Measurements from ENCODE around the gene EIF2A. TPM values are rescaled to one million over a fixed set of nuclear protein-coding genes. Genes with fewer than 3 reads are reported as not detected.

The EIF2A gene
- total and polyA plus RNA-seq, 2 of the 13 experiments (the other 11 are each of a cell fraction or from before 2014, with no cell fraction given) = 124 to 139 TPM

DNA sequence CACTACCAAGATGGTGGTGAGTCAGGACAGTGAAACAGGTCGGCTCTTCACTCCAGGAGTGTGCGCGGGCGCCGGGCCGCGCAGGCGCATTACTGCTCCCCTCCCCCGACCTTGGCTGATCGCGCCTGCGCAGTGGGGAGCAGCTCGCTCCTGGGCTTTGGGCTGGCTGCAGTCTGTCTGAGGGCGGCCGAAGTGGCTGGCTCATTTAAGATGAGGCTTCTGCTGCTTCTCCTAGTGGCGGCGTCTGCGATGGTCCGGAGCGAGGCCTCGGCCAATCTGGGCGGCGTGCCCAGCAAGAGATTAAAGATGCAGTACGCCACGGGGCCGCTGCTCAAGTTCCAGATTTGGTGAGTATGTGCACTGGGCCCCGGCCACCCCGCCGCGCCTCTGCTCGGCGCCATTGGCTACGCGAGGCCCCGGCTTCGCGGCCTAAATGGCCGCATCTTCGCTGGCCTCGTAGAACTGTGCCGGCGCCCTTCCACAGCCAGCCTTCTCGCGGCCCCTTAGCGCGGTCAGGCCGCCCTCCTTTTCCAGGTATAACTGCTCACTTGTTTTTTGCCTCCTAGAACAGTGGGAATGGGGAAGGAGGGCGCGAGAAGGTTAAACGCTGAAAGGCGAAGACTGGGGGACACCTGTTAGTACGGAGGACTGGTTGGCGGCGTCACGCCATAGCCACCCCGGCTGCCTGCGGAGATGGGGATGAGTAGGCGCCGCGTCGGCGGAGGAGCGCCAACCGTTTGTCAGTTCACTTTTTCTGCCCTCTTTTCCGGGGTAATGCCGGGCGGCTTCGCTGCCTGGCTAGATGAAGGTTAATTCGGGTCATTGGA is 56.8 kb downstream of the EIF2A start, which contains the start of gene SELENOT (continued):
- TF ChIP-seq YY1 (IDR thresholded peaks at IDR 0.05; ENCODE audit: insufficient read depth, insufficient replicate concordance, low read depth, low read length) = peak; percentile 85
- TF ChIP-seq ZNF703 (CRISPR knock-in tag; IDR thresholded peaks at IDR 0.05; ENCODE audit: borderline replicate concordance) = 0 out of 2 replicates have a peak, but pooled peaks have one; percentile 11
- TF ChIP-seq ZNF841 (CRISPR knock-in tag; IDR thresholded peaks at IDR 0.05; ENCODE audit: borderline replicate concordance) = no peak
- TF ChIP-seq SP1 (IDR thresholded peaks at IDR 0.05) = no peak
- no peak; the same call in none of the 2 replicates for TF ChIP-seq SP1 (CRISPR knock-in tag; IDR thresholded peaks at IDR 0.05)
- TF ChIP-seq, protein P1, sequence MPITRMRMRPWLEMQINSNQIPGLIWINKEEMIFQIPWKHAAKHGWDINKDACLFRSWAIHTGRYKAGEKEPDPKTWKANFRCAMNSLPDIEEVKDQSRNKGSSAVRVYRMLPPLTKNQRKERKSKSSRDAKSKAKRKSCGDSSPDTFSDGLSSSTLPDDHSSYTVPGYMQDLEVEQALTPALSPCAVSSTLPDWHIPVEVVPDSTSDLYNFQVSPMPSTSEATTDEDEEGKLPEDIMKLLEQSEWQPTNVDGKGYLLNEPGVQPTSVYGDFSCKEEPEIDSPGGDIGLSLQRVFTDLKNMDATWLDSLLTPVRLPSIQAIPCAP (CRISPR knock-in tag; IDR thresholded peaks at IDR 0.05; ENCODE audit: low read depth) = no peak
- TF ChIP-seq ZSCAN22 (CRISPR knock-in tag; IDR thresholded peaks at IDR 0.05) = peak; percentile 91
- TF ChIP-seq, protein P2, sequence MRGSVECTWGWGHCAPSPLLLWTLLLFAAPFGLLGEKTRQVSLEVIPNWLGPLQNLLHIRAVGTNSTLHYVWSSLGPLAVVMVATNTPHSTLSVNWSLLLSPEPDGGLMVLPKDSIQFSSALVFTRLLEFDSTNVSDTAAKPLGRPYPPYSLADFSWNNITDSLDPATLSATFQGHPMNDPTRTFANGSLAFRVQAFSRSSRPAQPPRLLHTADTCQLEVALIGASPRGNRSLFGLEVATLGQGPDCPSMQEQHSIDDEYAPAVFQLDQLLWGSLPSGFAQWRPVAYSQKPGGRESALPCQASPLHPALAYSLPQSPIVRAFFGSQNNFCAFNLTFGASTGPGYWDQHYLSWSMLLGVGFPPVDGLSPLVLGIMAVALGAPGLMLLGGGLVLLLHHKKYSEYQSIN (CRISPR knock-in tag; IDR thresholded peaks at IDR 0.05; ENCODE audit: borderline replicate concordance) = peak; percentile 56; the same call in 1 of the 2 replicates
- TF ChIP-seq ZSCAN12 (CRISPR knock-in tag; IDR thresholded peaks at IDR 0.05) = 0 out of 2 replicates have a peak, but pooled peaks have one; percentile 68
- TF ChIP-seq ASH2L (IDR thresholded peaks at IDR 0.05; ENCODE audit: insufficient read length, low read depth, low read length) = peak; percentile 98
- peak; percentile 81; the same call in 1 of the 2 replicates for TF ChIP-seq MTA3 (CRISPR knock-in tag; IDR thresholded peaks at IDR 0.05)
- TF ChIP-seq ZNF616 (CRISPR knock-in tag; IDR thresholded peaks at IDR 0.05; ENCODE audit: low read depth) = no peak
- 0 out of 2 replicates have a peak, but pooled peaks have one; percentile 25 for TF ChIP-seq RORA (CRISPR knock-in tag; IDR thresholded peaks at IDR 0.05)
- 0 out of 2 replicates have a peak, but pooled peaks have one; percentile 58 for TF ChIP-seq ZNF552 (CRISPR knock-in tag; IDR thresholded peaks at IDR 0.05; ENCODE audit: borderline replicate concordance)
- TF ChIP-seq ZNF7 (CRISPR knock-in tag; IDR thresholded peaks at IDR 0.05) = 0 out of 2 replicates have a peak, but pooled peaks have one; percentile 9
- TF ChIP-seq, protein P3, sequence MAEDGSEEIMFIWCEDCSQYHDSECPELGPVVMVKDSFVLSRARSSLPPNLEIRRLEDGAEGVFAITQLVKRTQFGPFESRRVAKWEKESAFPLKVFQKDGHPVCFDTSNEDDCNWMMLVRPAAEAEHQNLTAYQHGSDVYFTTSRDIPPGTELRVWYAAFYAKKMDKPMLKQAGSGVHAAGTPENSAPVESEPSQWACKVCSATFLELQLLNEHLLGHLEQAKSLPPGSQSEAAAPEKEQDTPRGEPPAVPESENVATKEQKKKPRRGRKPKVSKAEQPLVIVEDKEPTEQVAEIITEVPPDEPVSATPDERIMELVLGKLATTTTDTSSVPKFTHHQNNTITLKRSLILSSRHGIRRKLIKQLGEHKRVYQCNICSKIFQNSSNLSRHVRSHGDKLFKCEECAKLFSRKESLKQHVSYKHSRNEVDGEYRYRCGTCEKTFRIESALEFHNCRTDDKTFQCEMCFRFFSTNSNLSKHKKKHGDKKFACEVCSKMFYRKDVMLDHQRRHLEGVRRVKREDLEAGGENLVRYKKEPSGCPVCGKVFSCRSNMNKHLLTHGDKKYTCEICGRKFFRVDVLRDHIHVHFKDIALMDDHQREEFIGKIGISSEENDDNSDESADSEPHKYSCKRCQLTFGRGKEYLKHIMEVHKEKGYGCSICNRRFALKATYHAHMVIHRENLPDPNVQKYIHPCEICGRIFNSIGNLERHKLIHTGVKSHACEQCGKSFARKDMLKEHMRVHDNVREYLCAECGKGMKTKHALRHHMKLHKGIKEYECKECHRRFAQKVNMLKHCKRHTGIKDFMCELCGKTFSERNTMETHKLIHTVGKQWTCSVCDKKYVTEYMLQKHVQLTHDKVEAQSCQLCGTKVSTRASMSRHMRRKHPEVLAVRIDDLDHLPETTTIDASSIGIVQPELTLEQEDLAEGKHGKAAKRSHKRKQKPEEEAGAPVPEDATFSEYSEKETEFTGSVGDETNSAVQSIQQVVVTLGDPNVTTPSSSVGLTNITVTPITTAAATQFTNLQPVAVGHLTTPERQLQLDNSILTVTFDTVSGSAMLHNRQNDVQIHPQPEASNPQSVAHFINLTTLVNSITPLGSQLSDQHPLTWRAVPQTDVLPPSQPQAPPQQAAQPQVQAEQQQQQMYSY (CRISPR knock-in tag; IDR thresholded peaks at IDR 0.05) = no peak; the same call in 1 of the 2 replicates
- TF ChIP-seq MIXL1 (CRISPR knock-in tag; IDR thresholded peaks at IDR 0.05) = 0 out of 2 replicates have a peak, but pooled peaks have one; percentile 14
- TF ChIP-seq ZKSCAN1 (IDR thresholded peaks at IDR 0.05; ENCODE audit: low read length) = no peak; the same call in 1 of the 2 replicates
- TF ChIP-seq, protein P4, sequence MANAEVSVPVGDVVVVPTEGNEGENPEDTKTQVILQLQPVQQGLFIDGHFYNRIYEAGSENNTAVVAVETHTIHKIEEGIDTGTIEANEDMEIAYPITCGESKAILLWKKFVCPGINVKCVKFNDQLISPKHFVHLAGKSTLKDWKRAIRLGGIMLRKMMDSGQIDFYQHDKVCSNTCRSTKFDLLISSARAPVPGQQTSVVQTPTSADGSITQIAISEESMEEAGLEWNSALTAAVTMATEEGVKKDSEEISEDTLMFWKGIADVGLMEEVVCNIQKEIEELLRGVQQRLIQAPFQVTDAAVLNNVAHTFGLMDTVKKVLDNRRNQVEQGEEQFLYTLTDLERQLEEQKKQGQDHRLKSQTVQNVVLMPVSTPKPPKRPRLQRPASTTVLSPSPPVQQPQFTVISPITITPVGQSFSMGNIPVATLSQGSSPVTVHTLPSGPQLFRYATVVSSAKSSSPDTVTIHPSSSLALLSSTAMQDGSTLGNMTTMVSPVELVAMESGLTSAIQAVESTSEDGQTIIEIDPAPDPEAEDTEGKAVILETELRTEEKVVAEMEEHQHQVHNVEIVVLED (CRISPR knock-in tag; IDR thresholded peaks at IDR 0.05; ENCODE audit: borderline replicate concordance) = peak; percentile 66; the same call in 1 of the 2 replicates
- TF ChIP-seq SKI (IDR thresholded peaks at IDR 0.05; ENCODE audit: partially characterized antibody) = peak; percentile 47
- TF ChIP-seq TARDBP (CRISPR knock-in tag; IDR thresholded peaks at IDR 0.05) = peak; percentile 70
- peak; percentile 33; the same call in 1 of the 2 replicates for TF ChIP-seq ARHGAP35 (CRISPR knock-in tag; IDR thresholded peaks at IDR 0.05; ENCODE audit: borderline replicate concordance)
